CD4-positive, alpha-beta T cell (primary cell): ENCODE results near the gene CFB. TPM values are rescaled to one million over a fixed set of nuclear protein-coding genes. Genes with fewer than 3 reads are reported as not detected.

ENCODE experiments used
- ATAC-seq: fragments of 200-7000 bp; cut with Tn5 transposase; one replicate; pipeline ENCODE4 v1.10.0; 2022; ENCODE audit warnings: mild to moderate bottlenecking; ENCODE audit not compliant: poor library complexity
- CTCF ChIA-PET: fragments of 350-600 bp; sonication (Branson Sonifier 250); formaldehyde crosslinking; loops from one replicate; lab custom pipeline; 2021; ENCODE audit warnings: antibody characterized with exemption, inconsistent platforms; lab: Charles Lee
- POLR2A ChIA-PET: fragments of 350-600 bp; sonication (Branson Sonifier 250); formaldehyde crosslinking; loops from one replicate; lab custom pipeline; 2021; ENCODE audit warnings: antibody characterized with exemption, inconsistent platforms; lab: Charles Lee
- DNase-seq, 14 experiments: peaks; one replicate each; pipeline ENCODE4 v3.0.0-alpha.2; 2013 to 2020; ENCODE audit warnings: mixed read lengths in 2 of 14
- H3K27ac ChIP-seq, 2 donors: one replicate each; pipeline versions ENCODE4 v1.5.1 to v1.7.0; 2013; ENCODE audit warnings: low read length in 2 of 2, low read depth in 1 of 2, mild to moderate bottlenecking in 1 of 2
- H3K27me3 ChIP-seq, 2 experiments: 1 replicate in 1 of 2; 2 replicates in 1 of 2; pipeline versions ENCODE4 v1.6.1 to v1.7.0; 2013; ENCODE audit warnings: low read length in 2 of 2, control low read depth in 1 of 2, mild to moderate bottlenecking in 1 of 2, moderate library complexity in 1 of 2; ENCODE audit not compliant: insufficient read depth in 2 of 2, control insufficient read depth in 1 of 2
- H3K36me3 ChIP-seq: one replicate; pipeline ENCODE4 v1.6.1; 2013; ENCODE audit warnings: low read length, control low read depth; ENCODE audit not compliant: insufficient read depth
- H3K4me1 ChIP-seq: one replicate; pipeline ENCODE4 v1.6.1; 2013; ENCODE audit warnings: low read length, control low read depth; ENCODE audit not compliant: insufficient read depth
- H3K4me3 ChIP-seq: one replicate; pipeline ENCODE4 v1.5.1; 2013; ENCODE audit warnings: mild to moderate bottlenecking, low read length, moderate library complexity
- H3K9me3 ChIP-seq, 2 experiments: 1 replicate in 1 of 2; 2 replicates in 1 of 2; pipeline versions ENCODE4 v1.6.1 to v1.7.0; 2013; ENCODE audit warnings: low read length in 2 of 2, mild to moderate bottlenecking in 2 of 2, control low read depth in 1 of 2, moderate library complexity in 1 of 2; ENCODE audit not compliant: control insufficient read depth in 1 of 2, insufficient read depth in 1 of 2
- H3K27ac Mint-ChIP-seq: one replicate; pipeline ENCODE4 v1.8.0; 2020; ENCODE audit warnings: mixed read lengths
- H3K27me3 Mint-ChIP-seq: one replicate; pipeline ENCODE4 v1.8.0; 2021; ENCODE audit warnings: mixed read lengths
- H3K36me3 Mint-ChIP-seq: one replicate; pipeline ENCODE4 v1.8.0; 2021; ENCODE audit warnings: low read depth, mixed read lengths
- H3K4me1 Mint-ChIP-seq: one replicate; pipeline ENCODE4 v1.8.0; 2021; ENCODE audit warnings: low read depth, mixed read lengths
- H3K4me3 Mint-ChIP-seq: one replicate; pipeline ENCODE4 v1.8.0; 2020; ENCODE audit warnings: mild to moderate bottlenecking, mixed read lengths
- H3K9me3 Mint-ChIP-seq: one replicate; pipeline ENCODE4 v1.8.0; 2020; ENCODE audit warnings: mixed read lengths
- CTCF ChIP-seq: fragments of 200-600 bp; IDR thresholded peaks from one replicate; pipeline ENCODE4 v1.8.0; 2022; ENCODE audit warnings: antibody characterized with exemption, mild to moderate bottlenecking
- intact Hi-C, 2 experiments: fragments of 100-400 bp; cut with DNase I in 1 of 2; cut with micrococcal nuclease in 1 of 2; formaldehyde crosslinking; loops; one replicate each; pipeline versions ENCODE4 v1.15.1 to v1.9.0; 2023 to 2025; cut with DNase I, micrococcal nuclease
- total RNA-seq, 174 experiments: library from RNA in 2 of 174; stranded (reverse) in 2 of 174; gene quantifications; one replicate each; pipeline ENCODE4 v1.2.3 and lab custom pipeline; 2021 to 2026

Gene CFB
- total RNA-seq, 2 experiments from 2014 or later: 1.5 to 2.2 TPM

DNA sequence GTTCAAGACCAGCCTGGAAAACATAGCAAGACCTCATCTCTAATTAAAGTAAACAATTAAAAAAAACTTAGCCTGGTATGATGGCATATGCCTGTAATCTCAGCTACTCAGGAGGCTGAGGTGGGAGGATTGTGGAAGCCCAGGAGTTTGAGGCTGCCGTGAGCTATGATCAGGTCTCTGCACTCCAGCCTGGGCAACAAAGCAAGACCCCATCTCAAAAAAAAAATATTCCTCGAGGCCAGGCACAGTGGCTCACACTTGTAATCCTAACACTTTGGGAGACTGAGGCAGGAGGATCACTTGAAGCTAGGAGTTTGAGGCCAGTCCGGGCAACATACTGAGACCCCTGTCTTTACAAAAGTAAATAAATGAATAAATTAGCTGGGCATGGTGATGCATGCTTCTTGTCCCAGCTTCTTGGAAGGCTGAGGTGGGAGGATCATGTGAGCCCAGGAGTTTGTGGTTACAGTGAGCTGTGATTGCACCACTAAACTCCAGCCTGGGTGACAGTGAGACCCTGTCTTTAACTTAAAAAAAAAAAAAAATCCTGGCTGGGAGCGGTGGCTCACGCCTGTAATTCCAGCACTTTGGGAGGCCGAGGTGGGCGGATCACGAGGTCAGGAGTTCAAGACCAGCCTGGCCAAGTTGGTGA lies 27.7 kb upstream of the CFB start:
- CTCF ChIA-PET: no interaction called here
- Histone ChIP-seq H3K9me3 (no peaks in the 10 kb centered on the region), H3K27me3 (no peaks in the 10 kb centered on the region), H3K27ac (no peak overlapping the region), H3K4me3 (no peak overlapping the region), H3K36me3 (no peaks in the 10 kb centered on the region), H3K4me1 (no peaks in the 10 kb centered on the region)
- no peak for TF ChIP-seq CTCF
- no peaks in the 10 kb centered on the region for H3K4me1 Mint-ChIP-seq
- DNase-seq: no peak
- POLR2A ChIA-PET: no interaction called here
- ATAC-seq: no peak
- intact Hi-C loops: no loop called here
- no peaks in the 10 kb centered on the region for H3K36me3 Mint-ChIP-seq
- H3K27me3 Mint-ChIP-seq: no peaks in the 10 kb centered on the region
- H3K9me3 Mint-ChIP-seq: no peaks in the 10 kb centered on the region
- H3K4me3 Mint-ChIP-seq: no peak overlapping the region
- no peak overlapping the region for H3K27ac Mint-ChIP-seq

DNA sequence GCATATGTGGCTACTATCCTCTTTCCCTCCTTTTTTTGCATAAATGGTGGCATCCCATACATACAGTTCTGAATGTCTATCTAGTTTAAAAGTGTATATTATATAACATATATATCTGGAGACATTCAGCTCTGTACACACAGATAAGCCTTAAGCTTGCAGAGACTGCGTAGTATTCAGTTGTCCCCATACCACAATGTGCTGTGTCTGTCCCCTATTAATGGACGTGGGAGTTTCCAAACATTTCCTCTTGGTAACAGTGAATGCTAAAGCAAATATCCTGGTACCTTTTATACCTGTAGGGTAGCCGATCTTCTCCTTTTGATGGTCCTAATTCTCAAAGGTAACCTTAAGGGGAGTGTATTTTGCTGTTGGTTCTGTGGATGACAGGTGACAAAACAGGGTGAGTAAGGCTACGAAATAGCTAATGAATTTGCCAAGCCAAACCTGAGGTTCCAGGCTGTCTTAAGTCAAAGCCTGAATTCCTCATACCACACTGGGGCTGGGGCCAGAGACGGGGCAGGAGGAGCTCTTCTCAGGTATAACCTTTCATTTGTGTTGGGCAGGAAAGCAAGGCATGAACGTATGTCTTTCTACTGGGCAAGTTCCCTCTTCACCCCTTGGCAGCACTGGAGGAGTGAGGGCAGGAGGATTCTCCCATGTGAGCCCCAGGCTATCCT lies 26.1 kb upstream of the CFB start:
- DNase-seq: no peak
- no peak overlapping the region for H3K27ac ChIP-seq
- no peaks in the 10 kb centered on the region for H3K36me3 ChIP-seq
- no peaks in the 10 kb centered on the region for H3K4me1 ChIP-seq
- POLR2A ChIA-PET: no interaction called here
- CTCF ChIA-PET: no interaction called here
- Mint-ChIP-seq H3K4me3 (no peak overlapping the region), H3K9me3 (no peaks in the 10 kb centered on the region), H3K27me3 (no peaks in the 10 kb centered on the region), H3K36me3 (no peaks in the 10 kb centered on the region), H3K27ac (no peak overlapping the region), H3K4me1 (no peaks in the 10 kb centered on the region)
- no peak for ATAC-seq
- no peaks in the 10 kb centered on the region for H3K27me3 ChIP-seq
- no peak overlapping the region for H3K4me3 ChIP-seq
- intact Hi-C loops: no loop called here
- TF ChIP-seq CTCF: no peak
- H3K9me3 ChIP-seq: no peaks in the 10 kb centered on the region

DNA sequence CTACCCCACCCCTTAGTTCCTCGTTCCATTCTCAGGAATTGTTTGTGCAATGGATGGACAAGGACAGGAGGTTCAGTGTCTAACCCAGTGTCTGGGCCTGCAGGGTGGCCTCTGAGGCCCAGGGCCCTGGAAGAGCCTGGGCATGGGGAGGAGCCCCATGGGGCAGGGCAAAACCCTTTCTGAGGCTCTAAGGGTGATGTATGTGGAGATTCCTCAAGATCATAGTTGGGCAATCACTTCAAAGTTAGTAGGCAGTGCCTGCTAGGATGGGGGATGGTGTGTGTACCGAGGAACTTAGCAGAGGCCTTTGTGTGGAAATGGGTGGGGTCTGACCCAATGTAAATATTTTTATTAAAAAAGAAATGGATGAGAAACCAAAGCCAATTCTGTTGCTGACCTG lies 25.1 kb upstream of the CFB start:
- Histone ChIP-seq H3K36me3 (no peaks in the 10 kb centered on the region), H3K27me3 (no peaks in the 10 kb centered on the region), H3K4me3 (no peak overlapping the region), H3K9me3 (no peaks in the 10 kb centered on the region), H3K27ac (no peak overlapping the region), H3K4me1 (no peaks in the 10 kb centered on the region)
- ATAC-seq: no peak
- H3K4me1 Mint-ChIP-seq: no peaks in the 10 kb centered on the region
- H3K27me3 Mint-ChIP-seq: no peaks in the 10 kb centered on the region
- H3K4me3 Mint-ChIP-seq: no peak overlapping the region
- no peak for TF ChIP-seq CTCF
- ChIA-PET POLR2A (no interaction called here), CTCF (no interaction called here)
- no peak overlapping the region for H3K27ac Mint-ChIP-seq
- DNase-seq: no peak
- intact Hi-C loops: no loop called here
- no peaks in the 10 kb centered on the region for H3K9me3 Mint-ChIP-seq
- no peaks in the 10 kb centered on the region for H3K36me3 Mint-ChIP-seq
